ENCODE results near the gene DIDO1.
"Not testable (repeated sequence)": the region's sequence is repeated elsewhere in the genome, so short reads cannot be mapped to it uniquely, and the experiment has no call there.

The DIDO1 gene

DNA sequence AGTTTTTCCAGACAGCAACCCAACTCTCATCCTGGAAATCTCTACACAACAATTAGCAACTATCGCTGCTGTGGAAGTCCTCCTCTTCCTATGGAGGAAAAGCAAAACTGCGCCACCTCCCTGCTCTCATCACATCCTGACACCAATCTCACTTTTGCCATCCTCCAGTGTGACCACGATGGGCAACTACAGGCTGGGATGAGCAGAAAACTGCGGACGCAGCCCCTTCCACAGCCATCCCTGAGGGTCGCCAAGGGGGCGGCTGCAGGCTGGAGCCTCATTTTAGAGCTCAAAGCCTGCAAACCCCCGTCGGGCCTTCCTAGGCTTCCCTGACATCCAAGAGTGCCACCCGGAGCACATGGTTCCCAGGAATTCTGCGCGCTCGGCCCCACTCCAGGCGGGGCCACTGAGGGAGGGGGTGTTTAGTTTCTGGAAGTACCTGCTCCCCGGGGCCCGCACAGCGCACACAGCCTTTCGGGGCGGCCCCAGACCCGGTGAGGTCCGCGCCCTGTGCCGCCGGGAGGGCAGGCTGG, 65.8 kb downstream of the DIDO1 start:
- in situ Hi-C loops (cut with MboI; ENCODE audit: low sequenced_read_pairs): no loop called here

DNA sequence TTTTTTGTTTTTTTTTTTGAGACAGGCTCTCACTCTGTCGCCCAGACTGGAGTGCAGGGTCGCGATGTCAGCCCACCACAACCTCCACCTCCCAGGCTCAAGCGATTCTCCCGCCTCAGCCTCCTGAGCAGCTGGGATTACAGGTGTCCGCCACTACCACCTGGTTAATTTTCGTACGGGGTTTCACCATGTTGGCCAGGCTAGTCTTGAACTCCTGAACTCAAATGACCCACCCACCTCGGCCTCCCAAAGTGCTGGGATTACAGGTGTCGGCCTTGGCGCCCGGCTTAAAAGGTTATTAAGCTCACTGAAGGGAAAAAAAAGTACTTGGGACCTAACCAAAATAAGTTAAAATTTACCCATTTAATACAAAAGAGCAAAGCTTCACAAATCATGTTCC, 66.6 kb downstream of the DIDO1 start:
- in situ Hi-C loops (cut with MboI; ENCODE audit: low sequenced_read_pairs): no loop called here

DNA sequence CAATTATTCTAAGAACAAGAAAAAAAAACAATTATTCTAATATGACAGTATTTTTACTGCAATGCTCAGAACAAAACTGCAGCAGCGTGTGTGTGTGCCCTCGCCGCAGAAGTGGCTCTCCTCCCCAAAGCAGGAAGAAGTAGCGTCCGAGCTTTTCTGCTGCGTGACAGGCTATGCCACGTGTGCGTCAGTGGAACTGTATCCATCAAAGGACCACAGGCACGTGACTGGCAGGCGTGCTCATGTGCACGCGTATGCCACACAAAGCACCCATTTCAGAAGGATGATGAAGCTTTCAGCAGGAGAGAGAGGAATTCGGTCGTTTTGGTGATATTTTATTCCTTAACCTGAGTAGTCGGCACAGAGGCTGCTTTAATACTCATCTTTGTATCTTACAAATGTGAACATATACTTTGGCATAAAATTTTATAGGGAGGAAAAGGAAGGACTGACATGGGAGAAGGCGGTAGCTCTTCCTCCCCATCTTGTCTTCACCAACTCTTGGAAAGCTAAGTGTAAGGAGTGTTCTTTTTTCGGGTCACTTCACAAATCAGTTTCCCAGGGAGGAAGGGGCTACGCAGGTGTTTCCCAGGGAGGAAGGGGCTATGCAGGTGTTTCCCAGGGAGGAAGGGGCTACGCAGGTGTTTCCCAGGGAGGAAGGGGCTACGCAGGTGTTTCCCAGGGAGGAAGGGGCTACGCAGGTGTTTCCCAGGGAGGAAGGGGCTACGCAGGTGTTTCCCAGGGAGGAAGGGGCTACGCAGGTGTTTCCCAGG, 68.1 kb downstream of the DIDO1 start:
- in situ Hi-C loops (cut with MboI; ENCODE audit: low sequenced_read_pairs): no loop called here

DNA sequence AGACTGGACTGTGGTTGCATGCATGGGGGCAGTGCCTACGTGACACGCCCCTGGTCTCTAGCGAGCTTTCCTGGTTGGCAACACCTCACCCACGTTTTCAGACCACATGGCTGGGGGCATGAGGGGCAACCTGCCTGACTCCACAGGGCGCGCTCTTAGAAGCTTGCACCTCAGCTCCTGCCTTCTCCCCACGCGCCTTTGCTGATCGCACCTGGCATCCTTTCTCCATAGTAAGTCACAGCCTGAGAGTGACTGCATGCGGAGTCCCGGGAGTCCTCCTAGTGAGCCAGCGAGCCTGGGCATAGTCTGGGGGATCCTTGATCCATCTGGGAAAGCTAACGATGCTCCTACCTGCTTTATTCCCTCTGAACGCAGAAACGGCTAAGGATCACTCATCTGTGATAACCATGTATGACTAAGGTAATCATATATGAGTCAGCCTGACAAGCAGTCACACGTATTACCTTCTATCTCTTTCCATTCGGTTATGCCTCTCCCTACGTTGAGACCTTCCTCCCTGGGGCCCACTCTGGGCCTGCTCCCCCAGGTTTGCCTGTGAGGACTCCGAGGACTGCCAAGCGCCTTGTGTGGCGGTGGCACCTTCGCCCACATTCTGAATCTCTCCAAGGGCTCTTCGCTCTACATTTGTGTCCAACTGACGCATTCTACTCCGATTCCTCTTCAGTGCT, 69.2 kb downstream of the DIDO1 start:
- in situ Hi-C loops (cut with MboI; ENCODE audit: low sequenced_read_pairs): no loop called here

DNA sequence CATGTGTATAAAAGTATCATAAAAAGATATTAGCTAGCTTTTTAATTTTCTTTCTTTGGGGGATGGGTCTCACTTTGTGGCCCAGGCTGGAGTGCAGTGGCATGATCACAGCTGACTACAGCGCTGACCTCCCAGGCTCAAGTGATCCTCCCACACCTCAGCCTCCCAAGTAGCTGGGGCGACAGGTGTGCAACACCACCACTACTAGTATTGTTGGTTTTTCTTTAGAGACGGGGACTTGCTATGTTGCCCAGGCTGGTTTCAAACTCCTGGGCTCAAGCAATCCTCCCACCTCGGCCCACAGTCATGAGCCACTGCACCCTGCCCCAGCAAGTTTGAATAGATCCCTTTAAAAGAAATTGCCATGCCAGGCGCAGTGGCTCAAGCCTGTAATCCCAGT, 71.2 kb downstream of the DIDO1 start:
- in situ Hi-C loops (cut with MboI; ENCODE audit: low sequenced_read_pairs): no loop called here

DNA sequence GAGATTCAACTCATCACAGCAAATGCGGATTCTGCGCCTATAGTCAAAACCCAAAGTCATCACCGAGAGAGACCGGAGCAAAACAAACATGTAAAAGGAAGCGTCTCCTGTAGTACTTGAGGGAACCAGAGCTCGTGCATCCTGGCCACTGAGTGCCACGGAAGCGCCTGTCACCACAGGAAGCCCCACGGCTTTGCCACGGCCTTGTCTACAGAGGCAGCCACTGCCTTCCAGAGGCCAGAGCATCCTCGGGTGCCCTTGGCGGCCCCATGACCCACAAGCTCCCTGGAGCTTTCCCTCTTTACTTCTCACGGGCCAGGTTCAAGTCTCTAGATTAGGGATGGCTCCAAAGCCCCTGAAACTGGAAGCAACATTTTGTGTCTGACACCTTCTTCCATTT, 72.2 kb downstream of the DIDO1 start:
- in situ Hi-C loops (cut with MboI; ENCODE audit: low sequenced_read_pairs): no loop called here

DNA sequence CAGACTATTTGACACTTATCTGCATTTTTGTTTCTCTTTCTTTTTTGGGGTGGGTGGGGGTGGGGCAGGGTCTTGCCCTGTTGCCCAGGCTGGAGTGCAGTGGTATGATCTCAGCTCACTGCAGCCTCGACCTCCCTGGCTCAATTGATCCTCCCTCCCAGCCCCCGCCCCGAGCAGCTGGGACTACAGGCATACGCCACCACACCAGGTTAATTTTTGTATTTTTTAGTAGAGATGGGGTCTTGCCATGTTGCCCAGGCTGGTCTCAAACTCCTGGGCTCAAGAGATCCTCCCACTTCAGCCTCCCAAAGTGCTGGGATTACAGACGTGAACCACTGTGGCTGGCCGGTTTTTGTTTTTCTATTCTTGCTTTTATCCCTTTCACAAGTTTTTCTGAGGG, 73.0 kb downstream of the DIDO1 start:
- in situ Hi-C loops (cut with MboI; ENCODE audit: low sequenced_read_pairs): not testable (repeated sequence)

DNA sequence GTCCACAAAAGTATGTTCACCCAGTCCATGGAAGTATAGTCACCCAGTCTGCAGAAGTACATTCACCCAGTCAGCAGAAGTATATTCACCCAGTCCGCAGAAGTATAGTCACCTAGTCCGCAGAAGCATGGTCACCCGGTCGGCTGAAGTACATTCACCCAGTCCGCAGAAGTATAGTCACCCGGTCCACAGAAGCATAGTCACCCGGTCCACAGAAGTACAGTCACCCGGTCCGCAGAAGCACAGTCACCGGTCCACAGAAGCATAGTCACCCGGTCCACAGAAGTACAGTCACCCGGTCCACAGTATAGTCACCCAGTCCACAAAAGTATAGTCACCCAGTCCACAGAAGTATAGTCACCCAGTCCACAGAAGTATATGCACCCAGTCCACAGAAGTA, 73.5 kb downstream of the DIDO1 start:
- in situ Hi-C loops (cut with MboI; ENCODE audit: low sequenced_read_pairs): no loop called here

DNA sequence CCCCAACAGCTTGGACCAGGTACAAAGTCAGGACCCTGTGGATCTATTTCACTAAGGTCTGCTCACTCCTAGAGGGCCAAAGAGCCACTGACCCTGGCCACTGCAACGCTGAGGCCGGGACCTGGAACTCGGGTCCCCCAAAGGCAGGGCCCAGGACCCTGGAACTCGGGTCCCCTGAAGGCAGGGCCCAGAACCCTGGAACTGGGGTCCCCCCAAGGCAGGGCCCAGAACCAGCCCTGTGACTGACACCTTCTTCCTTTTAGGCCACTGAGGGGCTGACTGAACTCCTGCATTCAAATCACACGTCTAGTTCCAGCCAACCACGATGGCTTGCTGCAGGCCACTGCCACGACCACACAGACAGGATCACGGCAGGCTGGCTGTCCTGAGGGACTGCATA, 74.1 kb downstream of the DIDO1 start:
- in situ Hi-C loops (cut with MboI; ENCODE audit: low sequenced_read_pairs): no loop called here

DNA sequence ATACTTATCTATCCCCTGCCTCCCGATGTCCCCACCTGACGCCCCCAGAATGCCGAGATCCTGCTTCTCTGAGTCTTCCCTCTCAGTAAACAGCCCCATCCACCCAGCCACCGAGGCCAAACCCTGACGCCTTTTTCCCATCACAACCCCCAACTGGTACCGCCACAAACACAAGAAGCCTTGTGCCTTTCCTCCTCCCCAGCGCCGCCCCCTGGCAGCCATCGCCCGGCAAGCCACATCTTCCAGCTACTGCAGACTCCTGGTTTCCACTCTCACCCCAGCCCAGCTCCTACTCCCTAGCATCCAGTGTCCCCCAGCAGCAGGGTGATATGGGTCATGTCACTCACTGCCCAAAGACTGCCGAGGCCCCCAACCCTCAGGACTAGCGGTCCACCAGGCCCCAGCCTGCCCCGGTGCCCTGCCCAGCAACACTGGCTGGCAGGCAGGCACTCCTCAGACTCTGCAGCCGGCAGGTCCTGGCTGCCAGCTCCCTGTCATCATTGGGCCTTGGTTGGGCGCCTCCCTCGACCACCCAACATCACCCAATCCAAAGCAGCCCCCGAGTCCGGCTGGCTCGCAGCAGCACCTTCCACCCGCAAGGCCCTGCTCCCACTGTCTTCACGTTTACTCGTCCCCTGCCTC, 75.9 kb downstream of the DIDO1 start:
- in situ Hi-C loops (cut with MboI; ENCODE audit: low sequenced_read_pairs): no loop called here

DNA sequence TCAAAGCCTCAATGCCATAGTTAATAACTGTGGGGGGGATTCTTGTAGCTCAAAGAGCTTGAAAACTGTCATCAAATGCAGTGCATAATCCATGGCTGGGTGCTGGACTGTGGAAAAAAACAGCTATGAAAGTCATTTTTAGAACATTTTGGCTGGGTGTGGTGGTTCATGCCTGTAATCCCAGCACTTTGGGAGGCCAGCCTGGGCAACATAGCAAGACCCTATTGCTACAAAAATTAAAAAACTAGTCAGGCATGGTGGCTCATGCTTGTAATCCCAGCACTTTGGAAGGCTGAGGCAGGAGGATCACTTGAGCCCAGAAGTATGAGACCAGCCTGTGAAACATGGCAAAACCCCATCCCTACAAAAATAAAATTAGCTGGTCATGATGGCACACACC, 76.9 kb downstream of the DIDO1 start:
- in situ Hi-C loops (cut with MboI; ENCODE audit: low sequenced_read_pairs): no loop called here

DNA sequence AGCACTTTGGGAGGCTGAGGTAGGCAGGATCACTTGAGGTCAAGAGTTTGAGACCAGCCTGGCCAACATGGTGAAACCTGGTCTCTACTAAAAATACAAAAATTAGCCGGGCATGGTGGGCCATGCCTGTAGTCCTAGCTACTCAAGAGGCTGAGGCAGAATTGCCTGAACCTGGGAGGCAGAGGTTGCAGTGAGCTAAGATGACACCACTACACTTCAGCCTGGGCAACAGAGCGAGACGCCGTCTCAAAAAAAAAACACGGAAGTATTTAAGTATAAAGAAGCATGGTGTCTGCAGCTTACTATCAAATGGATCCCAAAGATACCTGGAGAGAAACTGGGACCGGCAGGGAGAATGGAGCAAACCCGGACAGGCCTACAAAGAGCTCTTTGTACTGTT, 77.4 kb downstream of the DIDO1 start:
- in situ Hi-C loops (cut with MboI; ENCODE audit: low sequenced_read_pairs): not testable (repeated sequence)

DNA sequence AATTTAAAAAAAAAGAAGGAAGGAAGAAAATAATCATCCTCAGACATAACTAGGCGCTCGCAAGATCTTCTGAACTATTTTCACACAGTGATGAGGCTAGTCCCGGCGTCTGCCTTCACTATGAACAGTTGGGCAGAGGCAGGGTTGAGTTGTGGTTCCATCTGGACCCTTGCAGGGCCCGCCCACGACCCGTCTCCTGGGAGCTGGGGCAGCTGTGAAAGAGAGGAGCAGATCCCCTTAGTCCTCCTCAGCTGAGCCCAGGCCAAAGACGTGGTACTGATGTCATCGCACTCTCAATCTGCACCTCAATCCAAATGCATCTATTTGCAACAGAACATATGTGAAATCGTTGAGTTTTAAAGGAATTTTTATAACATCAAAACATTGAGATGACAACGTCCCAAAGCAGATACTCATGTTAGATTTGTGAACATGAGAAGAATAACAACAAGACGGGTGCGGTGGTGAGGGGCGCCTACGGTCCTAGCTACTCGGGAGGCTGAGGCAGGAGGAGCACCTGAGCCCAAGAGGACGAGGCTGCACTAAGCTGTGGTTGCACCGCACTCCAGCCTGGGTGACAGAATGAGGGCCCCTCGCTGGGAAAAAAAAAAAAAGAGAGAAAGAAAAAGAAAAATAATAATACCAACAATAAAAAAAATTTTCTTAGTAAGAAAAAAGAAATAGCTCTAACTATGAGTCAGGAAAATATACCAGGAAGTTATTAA, 80.0 kb downstream of the DIDO1 start:
- in situ Hi-C loops (cut with MboI; ENCODE audit: low sequenced_read_pairs): no loop called here

DNA sequence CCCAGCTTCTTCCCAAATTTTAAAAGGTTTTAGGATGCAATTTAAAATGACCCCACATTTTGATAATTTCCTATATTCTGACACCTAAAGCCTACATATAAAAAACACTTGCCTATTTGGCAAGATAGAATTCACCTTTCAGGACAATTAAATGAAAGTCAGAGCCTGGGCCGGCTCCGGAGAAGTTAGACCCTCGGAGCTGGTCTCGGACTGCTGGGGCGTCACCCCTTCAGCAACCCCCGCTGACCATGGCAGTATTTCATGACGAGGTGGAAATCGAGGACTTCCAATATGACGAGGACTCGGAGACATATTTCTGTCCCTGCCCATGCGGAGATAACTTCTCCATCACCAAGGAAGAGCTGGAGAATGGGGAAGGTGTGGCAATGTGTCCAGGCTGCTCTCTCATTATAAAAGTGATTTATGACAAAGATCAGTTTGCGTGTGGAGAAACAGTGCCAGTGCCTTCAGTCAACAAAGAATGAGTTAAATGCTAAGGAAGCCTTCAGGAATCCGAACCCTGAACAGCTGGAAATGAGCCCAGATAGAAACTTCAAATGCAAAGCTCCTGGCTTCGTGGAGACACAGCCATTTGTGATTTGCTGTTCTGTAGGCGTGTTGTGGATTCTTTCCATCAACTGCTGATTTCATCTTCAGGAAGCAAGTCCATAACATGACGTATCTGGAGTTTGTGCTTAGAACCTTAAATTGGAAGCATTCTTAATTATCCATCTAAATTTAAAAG, 80.7 kb downstream of the DIDO1 start:
- in situ Hi-C loops (cut with MboI; ENCODE audit: low sequenced_read_pairs): no loop called here

DNA sequence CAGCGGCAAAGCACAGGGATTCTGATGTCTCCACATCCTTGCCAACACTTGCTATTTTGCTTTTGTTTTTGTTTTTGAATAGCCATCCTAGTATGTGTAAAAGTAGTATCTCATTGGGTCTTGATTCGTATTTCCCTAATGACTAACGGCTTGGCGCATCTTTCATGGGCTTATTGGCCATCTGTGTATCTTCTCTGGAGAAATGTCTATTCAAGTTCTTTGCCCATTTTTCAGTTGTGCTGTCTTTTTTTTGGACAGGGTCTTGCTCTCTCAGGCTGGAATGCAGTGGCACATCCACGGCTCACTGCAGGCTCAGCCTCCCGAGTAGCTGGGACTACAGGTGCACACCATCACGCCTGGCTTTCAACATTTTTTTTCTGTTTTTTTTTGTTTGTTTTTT, 82.1 kb downstream of the DIDO1 start:
- in situ Hi-C loops (cut with MboI; ENCODE audit: low sequenced_read_pairs): no loop called here

DNA sequence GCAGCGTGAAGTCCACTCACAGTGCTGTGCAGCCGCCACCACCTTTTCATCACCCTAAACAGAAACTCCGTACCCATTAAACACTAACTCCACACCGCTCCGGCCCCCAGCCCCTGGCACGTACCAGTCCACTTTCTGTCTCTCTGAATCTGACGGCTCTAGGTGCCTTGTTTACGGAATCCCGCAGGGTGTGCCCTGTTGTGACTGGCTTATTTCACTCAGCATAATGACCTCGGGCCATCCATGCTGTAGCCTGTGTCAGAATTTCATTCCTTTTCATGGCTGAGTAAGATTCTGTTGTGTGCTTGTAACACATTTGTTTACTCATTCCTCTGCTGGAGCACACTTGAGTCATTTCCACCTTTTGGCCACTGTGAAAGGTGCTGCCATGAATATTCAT, 82.6 kb downstream of the DIDO1 start:
- in situ Hi-C loops (cut with MboI; ENCODE audit: low sequenced_read_pairs): no loop called here

DNA sequence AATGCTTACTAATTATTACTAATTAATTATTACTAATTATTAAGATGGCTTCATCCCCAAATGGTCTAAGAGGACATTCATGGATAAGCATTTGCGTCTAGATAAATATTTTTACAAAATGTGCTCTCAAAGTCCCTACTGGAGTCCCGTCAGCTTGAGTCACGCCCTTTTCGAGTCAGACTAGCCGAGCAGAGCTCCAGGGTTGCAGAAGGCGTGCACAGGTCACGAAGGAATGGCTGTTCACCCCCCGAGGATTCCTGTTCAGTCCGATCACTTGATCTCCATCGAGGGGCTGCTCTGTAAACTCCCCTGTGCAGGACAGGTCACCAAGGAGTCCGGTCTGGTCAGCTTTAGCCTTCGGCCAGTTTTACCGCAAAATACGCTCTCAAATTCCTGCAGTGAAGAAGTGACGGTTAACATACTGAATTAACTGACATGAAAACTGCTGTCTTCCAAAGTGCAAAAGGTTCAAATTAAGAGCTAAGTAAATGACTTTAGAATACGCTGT, 84.5 kb downstream of the DIDO1 start:
- in situ Hi-C loops (cut with MboI; ENCODE audit: low sequenced_read_pairs): no loop called here

DNA sequence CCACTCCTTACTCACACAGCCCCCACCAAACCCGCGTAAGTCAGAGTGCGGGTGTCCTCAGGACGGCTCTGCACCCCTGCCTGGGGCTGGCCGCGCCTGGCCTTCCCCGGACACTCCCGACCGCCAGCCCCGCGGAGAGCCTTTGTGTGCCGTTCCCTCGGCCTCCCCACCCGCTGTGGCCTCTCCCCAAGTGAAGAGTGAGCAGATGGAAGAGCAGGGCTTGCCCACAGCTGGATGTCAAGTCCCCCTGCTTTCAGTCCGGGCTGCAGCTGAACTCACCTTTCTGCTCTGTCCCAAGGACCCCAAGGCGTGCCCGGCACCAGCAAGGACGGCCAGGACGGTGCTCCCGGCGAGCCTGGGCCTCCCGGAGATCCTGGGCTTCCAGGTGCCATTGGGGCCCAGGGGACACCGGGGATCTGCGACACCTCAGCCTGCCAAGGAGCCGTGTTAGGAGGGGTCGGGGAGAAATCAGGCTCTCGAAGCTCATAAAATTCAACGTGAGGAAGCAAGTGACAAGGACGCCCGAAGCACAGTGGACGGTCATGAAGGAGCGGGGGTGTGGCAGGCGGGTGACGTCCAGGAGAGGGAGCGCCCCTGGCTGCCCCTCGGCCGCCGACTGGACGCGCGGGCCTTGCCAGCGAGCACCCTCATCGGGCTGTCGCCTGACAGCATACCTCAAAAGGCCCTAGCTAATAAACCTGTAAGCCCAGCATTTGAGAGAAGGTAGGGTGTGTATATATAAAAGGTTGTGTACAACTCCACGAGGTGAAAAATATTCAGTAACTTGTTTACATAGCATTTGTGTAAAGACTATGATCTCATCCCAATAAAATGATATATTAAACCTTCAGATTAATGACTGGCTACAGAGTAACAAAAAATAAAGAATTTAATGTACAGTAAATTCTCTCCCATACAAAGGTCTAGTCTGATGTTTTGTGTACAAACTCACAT, 85.8 kb downstream of the DIDO1 start:
- in situ Hi-C loops (cut with MboI; ENCODE audit: low sequenced_read_pairs): no loop called here

DNA sequence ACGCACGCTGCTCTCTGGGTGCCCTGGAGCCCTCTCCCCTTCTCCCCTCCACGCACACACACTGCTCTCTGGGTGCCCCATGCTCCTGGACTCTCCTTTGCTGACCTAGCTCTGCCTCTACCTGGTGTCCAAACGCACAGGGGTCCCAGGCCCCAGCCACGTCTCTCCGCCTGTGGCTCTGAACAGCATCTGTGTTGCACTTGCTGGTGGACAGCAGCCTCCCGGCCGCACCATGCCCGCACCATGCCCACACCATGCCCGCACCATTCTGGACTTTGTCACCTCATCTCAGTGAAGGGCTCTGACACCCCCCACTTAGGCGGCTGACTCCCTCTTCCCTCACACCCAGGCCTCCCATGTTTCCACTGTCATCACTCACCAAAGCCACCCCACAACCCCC, 86.5 kb downstream of the DIDO1 start:
- in situ Hi-C loops (cut with MboI; ENCODE audit: low sequenced_read_pairs): no loop called here
